ENCODE results near the gene CLEC16A.
A peak's percentile ranks its signal among the peaks of the same experiment; 100 is the strongest.

Gene CLEC16A

DNA sequence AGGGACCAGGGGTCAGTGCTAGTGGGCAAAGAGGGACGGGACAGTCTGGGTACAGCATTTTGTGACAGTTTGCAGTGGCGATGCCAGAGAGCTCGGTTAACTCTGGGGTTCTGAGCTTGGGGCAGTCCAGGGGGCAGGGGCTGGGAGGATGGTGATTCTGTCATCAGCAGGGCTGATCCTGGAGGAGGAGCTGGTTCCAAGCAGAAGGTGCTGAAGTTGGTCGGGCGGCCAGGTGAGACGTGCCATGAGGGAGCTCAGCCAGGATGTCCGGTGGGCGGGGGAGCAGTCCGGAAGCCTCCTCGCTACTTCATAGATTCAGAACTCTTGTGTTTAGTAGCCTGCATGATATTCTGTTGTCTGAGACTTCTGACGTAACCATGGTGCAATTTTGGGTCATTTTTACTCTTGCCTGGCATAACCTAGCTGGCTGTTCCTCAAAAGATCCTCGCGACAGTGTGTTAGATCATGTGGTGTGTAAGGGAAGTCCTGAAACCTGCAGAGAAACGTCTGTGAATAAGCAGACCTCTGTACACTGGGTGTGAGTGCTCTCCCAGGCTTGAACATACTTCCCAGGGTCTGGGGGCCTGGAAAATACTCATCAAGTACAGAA is 122.0 kb downstream of the CLEC16A start:
- DNase-seq = no peak

DNA sequence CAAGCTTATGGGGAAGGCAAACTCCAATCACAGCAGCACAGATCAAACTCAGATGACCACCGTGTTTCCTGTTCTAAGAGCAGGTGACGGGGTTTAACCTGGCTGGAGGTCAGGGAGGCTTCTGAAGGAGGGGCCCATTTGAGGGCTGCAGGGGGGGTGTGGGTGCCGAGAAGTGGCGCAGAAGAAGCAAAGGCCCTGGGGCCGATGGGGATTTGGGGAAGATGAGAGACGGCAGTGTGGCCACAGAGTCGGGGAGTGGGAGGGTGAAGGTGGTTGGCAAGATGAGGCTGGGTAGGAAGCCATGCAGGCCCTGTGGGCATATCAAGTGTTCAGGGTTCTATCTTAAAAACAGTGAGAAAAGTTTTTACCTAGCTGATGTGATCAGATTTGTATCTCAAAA is 122.9 kb downstream of the CLEC16A start:
- no peak for DNase-seq

DNA sequence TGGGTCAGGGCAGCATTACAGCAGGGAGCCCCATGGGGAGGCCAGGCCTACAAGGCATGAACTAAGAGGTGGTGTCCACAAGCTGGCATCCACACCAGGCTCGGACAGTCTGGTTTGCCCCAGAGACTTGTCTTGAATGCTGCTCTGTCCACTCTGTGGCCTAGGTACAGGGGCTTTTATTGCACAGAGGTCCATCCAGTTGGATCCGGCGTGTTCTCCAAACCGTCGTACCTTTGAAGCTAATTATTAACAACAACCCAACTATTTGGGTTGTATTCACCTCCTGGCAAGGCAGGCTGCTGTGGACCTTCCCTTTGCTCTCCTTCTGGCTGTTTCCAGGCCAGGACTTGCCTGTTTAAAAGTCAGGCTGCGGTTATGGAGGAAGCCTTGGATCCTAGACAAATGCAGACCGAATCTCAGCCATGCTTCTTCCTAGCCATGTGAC is 123.4 kb downstream of the CLEC16A start:
- DNase-seq = no peak

DNA sequence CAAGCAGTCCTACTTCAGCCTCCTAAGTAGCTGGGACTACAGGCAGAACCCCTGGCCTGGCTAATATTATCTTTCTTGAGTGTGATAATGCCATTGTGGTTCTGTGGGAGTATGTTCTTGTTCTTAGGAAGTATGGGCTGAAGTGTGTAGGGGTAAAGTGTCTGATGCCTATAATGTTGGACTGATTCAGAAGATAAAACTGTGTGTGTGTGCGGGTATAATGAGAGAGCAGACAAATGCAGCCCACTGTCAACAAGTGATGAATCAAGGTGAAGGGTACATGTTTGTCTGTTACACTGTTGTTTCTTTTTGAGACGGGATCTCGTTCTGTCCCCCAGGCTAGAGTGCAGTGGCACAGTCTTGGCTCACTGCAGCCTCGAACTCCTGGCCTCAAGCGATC is 127.5 kb downstream of the CLEC16A start:
- no peak for DNase-seq

DNA sequence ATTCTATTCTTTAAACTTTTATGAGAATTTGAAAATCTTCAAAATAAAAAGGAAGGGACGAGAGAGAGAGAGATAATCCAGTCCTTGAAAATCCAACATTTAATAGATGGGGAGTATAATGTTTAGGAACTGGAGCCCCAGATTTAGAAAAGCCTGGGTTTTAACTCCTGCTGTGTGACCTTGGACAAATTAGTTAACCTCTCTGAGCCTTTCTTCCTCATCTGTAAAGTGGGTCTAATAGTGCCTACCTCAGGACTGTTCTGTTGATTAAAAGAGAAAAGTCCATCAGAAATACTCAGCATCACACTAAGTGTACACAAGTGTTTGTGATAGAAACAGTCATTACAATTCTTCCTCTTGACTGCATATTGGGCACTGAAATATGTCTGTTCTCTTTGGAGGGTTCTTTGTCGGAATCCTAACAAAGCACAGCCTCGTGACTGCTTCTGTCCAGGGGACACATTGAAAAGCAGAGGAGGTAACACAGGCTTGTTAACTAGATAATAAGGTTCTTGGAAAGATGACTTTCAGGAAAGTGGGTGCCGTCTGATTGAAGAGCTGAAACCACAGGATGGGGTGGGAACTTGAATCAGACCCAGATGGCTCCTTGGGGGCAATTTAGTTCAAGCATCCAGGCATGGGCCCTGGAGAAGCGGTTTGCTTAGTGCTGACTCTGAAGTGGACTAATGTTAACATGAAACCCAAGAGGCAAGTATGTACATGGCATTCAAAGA is 128.2 kb downstream of the CLEC16A start:
- no peak for DNase-seq

DNA sequence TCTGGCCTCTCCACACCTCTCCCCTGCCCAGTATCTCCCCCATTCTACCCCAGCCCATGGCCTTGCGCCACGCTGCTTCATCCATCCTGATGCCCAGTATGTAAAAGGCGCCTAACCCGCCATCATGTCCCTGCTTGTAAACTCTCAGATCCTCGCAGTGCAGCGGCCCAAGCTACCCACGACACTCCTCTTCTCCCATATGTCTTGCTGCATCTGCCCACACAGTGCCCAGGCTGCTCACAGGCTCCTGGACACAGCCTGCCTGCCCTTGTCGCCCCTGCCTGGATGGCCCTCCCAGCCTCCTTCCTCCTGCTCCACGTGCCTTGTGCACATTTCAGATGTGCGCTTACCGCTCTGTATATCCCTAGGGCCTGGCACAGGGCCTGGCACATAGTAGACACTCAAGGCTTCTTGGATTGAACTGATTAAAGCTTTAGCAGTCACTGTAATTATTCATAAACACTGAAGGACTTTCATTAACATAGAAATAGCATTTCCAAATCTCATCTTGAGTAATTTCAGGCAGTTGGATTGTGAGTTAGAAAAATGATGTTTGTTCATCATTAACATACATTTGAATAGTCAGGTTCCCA is 129.1 kb downstream of the CLEC16A start:
- DNase-seq = no peak

DNA sequence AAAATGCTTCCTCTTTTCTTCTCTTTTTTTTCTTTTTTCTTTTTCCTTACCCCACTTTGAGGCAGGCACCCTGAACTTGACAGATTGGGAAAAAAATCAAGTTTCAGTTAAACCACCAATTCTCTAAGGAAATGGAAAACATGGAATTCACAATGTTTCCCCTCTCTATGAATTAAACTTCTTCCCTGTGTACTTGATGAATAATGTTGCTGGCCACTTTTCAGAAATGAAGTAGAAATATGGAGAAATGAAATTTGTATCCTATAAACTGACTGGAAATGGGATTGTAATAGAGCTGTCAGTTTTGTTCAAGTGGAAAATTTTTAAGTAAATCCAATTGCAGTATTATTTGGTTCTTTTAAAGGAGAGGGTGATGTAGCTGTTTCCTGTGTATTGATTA is 129.8 kb downstream of the CLEC16A start:
- no peak for DNase-seq

DNA sequence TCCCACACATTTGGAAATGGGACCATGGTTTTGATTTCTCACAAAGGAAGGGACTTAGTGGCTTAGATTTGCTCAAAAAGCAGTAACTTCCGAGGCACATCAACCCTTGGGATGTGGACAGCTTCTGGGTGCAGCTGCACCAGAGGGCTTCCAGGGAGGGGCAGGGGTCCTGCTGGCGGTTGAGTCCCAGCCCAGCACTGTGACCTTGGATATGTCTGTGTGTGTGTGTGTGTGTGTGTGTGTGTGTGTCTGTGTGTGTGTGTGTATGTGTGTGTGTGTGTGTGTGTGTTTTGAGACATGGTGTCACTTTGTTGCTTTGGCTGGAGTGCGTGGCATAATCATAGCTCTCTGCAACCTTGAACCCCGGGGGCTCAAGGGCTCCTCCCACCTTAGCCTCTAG is 130.8 kb downstream of the CLEC16A start:
- no peak for DNase-seq

DNA sequence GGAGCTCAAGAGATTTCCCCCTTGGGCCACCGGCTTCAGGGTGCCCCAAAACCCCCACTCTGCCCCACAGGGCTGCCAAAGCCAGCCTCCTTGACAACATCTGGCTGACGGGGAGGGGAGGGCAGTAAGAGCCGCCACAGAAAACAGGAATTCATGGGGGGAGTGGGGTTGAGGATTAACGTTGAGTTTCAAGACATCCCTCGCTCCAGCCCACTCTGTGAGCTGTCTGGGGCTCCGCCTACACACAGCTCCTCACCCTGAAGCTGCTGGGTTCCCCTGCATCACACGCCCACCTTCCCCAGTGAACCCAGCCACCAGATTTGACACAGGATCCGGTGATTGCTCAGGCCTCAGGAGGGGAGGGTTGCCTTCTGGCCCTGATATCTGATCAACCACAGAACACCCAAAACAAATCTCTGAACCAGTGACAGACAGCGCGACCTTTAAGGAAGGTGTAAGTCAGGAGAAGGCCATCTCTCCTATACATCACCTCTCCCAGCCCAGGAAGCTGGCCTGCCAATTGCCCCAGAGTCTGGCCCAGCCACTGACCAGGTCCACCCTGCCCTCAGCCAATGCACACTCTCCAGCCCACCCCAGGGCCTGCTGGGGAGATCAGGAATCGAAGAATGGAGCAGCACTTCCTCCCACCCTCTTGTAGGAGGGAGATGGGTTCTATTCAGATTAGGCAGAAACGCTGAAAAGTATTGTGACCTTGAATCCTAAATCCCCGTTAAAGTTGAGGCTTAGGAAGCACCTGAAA is 132.1 kb downstream of the CLEC16A start:
- peak in 2 of 4 experiments; percentile 27 to 39 for DNase-seq

DNA sequence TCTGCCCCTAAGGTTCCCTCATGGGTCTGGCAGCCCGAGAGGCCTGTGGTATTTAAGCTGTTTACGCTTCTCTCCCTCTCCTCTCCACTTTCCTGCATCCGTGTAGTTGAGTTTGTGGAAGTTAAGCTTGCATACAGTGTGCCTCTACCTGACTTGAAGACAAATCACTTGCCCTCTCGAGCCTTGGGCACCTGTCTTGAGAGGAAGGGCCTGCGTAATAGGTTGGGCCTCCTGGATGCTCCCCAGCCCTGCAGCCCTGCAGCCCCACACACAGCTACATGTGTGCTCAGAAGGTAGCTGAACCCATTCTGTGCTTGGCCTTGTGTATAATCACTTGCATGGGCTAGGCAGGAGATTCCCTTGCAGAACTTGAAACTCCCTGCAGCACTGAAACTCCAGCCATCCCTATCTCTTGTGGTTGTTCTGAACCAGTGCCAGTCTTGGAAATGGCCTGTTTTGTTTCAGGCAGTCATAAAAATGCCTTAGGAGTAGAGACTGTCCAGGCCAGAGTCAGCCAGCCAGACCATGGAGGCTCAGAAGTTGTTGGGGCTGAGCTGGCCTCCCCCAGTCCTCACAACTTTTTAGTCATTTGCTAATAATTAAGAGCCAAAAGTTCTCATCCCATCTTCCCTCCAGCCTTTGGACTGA is 134.6 kb downstream of the CLEC16A start:
- no peak for DNase-seq

DNA sequence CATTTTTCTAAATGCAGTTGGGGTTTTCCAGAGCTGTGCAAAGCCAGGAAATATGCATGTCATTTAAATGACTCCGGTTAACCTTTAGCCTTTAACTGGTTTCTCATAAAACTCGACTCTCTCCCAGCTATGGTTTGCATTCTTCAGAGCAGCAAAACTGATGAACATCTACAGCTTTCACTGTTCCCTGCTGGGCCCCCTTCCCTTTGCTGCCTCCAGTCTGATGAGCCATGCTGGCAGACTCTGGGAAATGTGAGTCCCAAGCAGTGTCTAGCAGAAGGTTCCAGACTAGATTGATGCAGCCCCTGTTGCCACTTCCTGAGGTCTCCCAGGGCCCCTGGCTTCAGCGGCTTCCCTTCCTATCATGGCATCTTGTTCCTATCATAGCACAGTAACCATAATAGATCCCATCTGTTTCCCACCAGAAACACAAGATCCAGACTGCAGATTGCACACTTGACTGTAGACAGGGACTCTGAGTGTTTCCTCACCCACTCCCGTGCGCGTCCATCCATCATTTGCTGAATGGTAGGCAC is 135.4 kb downstream of the CLEC16A start:
- DNase-seq = no peak

DNA sequence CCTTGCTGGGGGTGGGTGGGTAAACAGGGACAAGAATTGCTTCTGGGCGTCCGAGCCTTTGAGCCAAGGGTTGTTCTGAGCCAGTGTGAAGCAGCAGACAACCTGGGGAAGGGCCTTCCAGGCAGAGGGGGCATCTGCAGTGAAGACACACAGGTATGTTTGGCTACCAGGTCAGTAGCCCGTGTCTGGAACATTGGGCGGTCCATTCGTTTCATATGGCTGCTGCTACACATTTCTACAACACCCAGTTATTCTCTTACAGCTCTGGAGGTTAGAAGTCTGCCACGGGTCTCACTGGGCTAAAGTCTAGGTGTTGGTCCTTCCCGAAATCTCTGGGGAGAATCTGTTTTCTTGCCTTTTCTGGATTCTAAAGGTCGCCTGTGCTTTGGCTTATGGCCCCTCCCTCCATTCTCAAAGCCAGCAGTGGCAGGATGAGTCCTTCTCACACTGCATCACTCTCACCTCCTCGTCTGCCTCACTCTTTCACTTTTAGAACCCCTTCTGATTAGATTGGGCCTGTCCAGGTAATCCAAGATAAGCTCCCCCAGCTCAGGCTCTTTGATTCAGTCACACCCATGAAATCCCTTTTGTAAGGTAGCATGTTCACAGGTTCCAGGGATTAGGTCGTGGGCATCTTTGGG is 136.1 kb downstream of the CLEC16A start:
- DNase-seq = no peak

DNA sequence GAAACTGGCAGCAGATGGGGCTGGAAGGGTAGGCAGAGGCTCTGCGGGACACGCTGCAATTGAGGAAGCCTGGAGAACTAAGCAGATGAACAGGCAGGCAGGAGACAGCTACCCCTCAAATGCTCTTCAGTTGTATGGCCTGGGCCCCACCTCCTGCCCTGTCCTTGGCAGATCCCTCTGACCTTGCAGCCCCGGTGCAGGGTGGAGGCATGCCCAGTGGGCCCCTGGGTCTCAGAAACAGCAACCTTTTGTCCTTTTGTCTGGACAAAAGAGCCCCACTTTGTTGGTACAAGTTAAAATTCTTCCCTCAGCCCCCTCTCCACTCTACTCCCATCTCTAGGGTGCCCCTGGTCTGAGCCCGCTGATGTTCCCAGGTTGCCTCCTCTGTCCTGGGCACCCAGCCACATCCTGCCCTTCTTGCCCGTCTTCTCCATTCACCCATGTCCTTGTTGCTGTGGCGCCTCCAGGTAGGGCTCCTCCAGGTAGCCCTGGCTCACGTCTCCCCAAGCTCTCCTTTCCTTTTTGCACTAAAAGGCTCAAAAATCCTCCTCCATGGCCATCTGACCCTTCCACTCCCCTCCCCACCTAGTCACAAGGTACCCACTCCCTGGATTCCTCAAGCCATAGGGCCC is 136.8 kb downstream of the CLEC16A start:
- no peak for DNase-seq

DNA sequence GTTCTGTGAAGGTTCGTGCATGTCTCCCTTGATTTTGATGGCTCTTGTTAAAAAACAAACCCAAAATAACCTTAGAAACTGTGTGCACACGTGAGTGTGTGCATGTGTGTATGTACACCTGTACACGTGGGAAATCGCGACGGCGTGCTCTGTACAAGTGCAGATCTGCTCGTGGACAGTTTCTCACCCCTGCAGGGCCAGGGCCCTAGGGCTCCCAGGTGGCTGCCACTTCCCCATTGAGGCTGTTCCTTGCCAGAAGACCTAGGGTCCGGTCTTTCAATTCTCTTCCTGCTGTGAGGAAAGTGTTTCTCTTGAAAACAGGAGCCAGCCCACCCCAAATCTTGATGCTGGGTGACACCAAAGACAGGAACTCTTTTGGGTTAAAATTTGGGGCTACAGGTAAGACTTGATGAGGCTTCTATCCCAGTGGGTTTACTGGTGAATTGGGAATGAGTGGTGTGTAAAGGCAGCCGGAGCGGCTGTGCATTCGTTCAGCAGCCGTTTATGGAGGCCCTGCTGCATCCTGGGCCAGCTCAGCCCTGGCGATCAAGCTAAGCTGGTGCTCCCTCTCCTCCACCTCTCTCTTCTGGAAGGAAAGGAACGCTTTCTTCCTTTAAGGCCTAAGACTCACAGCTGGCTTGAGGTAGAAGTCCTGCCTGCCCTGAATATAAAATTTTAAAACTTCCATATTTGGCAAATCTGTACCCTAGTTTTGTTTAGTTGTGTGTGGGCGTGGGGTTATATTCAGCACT is 137.9 kb downstream of the CLEC16A start:
- no peak for DNase-seq

DNA sequence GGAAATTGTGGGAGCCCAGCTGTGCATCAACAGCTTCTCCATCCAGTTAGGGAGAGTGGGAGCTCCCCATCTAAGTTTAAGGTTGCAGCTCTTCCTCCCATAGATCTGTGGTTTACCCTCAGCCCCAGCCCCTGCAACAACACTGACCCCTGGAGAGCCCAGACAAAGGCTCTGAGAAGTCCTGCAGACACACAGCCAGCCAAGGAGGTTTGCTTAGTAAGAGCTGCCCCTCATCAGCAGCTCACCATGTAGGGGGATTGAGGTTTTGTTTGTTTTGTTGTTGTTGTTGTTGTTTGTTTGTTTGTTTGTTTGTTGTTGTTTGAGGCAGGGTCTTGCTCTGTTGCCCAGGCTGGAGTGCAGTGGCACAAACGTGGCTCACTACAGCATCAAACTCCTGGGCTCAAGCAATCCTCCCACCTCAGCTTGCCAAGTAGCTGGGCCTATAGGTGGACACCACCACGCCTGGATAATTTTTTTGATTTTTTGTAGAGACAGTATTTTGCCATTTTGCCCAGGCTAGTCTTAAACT is 138.6 kb downstream of the CLEC16A start:
- no peak for DNase-seq

DNA sequence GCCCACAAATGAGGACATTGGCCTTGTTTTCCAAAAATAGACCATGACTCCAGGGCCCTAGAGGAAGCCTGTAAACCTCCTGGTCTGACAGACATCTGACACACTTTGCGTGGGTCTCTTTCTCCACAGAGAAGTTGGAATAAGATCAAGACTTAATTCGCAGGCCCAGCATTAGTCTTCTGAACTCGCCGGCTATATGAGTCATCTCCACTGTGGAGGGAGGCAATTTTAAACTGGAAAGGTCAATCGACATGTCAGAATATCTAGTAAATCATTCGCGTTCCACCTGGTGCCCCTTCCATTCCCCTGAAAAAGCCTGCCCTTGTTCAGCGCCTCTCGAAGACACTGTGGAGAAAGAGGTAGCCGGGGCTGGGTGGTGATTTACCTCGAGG is 140.1 kb downstream of the CLEC16A start:
- DNase-seq = no peak

DNA sequence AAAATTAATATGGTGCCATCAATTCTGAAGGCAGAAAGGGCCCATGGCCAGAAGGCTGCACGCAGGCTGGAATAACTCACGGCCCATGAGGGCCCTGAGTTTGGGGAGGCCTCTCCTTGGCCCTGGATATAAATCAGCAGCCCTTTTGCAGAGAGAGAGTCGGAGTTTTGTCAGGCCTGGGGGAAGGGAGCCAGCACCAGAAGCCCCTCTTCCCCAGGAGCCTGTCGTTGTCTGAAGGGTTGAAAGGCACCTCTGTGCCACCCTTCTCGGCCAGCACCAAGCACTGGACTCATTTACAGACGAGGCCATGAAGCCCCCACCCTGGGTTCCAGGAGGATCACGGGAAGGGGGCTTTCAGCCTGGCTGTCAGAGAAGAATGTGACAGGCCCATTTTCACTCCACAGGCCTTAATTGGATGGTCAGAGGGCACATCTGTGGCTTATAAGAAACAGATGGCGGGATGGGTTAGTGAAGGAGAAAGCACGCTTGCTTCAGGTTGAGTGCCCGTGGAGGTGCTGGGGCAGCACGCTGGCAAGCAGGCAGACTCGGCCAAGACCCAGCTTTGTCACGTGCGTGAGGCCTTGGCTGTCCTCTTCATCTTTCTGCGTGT is 140.6 kb downstream of the CLEC16A start:
- DNase-seq = no peak

DNA sequence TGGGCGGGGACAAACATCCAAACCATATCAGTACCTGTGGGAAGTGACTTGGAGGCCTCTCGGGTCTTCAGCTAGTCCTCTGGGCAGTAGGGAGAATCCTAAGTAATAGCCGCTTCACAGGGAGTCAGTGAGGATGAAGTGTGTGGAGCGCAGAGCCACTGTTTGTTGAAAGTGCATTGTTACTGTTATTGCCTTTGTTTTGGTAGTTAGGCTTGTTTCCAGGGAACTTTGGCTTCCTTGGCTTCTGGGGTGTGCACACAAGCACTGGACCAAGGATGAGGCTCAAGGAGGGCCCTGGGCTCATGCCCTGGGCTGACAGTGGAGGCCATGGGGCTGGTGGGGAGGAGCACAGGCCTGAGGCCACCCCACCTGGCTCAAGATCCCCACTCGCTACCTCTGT is 141.6 kb downstream of the CLEC16A start:
- DNase-seq = no peak

DNA sequence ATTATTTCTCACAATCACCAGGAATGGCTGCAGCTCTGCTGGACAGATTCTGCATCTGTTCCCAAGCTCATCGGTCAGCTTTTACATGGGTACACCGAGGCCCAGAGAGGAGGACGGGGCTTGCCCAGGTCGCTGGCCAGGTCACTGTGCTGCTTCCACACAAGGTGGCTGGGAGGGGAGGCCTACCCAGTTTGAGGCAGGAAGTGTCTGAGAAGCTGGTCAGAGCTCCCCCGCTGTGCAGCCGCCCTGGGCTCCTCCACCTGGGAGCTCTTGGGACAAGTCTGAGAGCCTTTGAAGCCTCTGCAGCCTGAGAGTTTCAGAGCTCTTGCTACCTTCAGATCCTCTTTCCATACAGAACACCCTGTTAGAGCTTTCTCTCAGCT is 143.3 kb downstream of the CLEC16A start:
- no peak for DNase-seq

DNA sequence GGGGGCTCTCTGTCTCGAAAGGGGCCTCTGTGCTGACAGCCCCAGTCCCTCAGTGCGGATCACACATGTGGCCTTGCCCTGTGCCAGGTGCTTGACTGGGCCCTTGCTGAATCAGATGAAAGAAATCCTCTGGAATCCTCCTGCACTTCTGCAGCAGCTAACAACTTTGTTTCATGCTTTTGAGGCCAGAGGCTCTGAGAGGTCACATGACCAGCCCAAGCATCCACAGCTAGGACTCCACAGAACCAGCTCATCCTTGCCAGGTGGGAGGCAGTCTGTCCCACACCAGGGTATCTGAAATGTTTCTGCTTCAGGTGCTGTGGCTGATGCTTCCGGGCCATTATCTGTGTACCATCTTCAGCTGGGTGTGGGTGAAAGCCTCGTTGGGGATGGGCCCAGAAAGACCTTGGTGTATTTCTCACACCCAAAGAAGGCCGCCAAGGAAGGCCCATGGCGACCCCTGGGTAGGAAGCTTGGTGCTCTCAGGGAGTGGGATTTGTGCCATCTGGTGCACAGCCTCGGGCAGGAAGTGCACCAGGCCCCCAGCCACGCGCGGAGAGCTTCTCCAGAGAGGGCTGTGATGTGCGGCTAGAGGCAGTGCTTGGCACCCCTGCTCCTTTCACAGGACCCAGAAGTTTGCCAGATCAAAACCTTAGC is 143.8 kb downstream of the CLEC16A start:
- DNase-seq = no peak

Data from activated CD4-positive, CD25-positive, alpha-beta regulatory T cell (primary cell).